H1 (cell line): ENCODE measurements around the gene NIN. TPM values are rescaled to one million over a fixed set of nuclear protein-coding genes. Genes with fewer than 3 reads are reported as not detected.

Experiments
- BCL11A ChIP-seq, 2 experiments: IDR thresholded peaks; one replicate each; pipeline ENCODE4 v1.6.1; 2011; ENCODE audit warnings: low read depth in 2 of 2, low read length in 2 of 2, mild to moderate bottlenecking in 2 of 2
- NRF1 ChIP-seq: IDR thresholded peaks from 2 replicates; pipeline ENCODE4 v1.6.1; 2011; ENCODE audit warnings: mild to moderate bottlenecking, low read depth, low read length, improper control_type of control experiment
- SIX5 ChIP-seq: IDR thresholded peaks from 2 replicates; pipeline ENCODE4 v1.6.1; 2011; ENCODE audit warnings: mild to moderate bottlenecking, low read depth, low read length
- ZNF274 ChIP-seq: IDR thresholded peaks from 2 replicates; pipeline ENCODE4 v1.7.0; 2012; ENCODE audit warnings: low read length, borderline replicate concordance; ENCODE audit errors: extremely low read depth
- polyA plus RNA-seq, 7 experiments: library from polyadenylated mRNA; depleted of rRNA in 3 of 7; stranded (reverse) in 5 of 7; unstranded in 2 of 7; fragments of >200 nt in 5 of 7; fragments of 200-250 nt in 2 of 7; gene quantifications; 1 replicate in 5 of 7; 2 replicates in 1 of 7; 4 replicates in 1 of 7; pipeline versions ENCODE4 v1.2.1 to v1.2.3, GENCODE V29; 2011 to 2013; ENCODE audit warnings: missing spikeins in 2 of 7, mixed read lengths in 2 of 7
- total RNA-seq: library from RNA; stranded (reverse); fragmentation: NEBNext Ultra II Directional; extraction: Animal tissue kit (Norgen Biotek cat#: 25700); gene quantifications from 2 replicates; pipeline ENCODE4 v1.2.1, GENCODE V29; 2021

The NIN gene
- total and polyA plus RNA-seq, 2 of the 8 experiments (the other 6 are each of a cell fraction or from before 2014, with no cell fraction given): 3.2 to 21.3 TPM

- TF ChIP-seq ZNF274 (no peak), BCL11A (IDR thresholded peaks at IDR 0.05; ENCODE audit: low read depth in 2 of 2, low read length in 2 of 2) (no peak), SIX5 (no peak), NRF1 (no peak)
Observed at GRCh38 chr14:50780393-50780792, 50.6 kb downstream of the NIN start (continued).
